ENCODE measurements around the gene EXD3.
A peak's percentile ranks its signal among the peaks of the same experiment; 100 is the strongest.
"Not testable (repeated sequence)": the region's sequence is repeated elsewhere in the genome, so short reads cannot be mapped to it uniquely, and the experiment has no call there.

EXD3 gene

DNA sequence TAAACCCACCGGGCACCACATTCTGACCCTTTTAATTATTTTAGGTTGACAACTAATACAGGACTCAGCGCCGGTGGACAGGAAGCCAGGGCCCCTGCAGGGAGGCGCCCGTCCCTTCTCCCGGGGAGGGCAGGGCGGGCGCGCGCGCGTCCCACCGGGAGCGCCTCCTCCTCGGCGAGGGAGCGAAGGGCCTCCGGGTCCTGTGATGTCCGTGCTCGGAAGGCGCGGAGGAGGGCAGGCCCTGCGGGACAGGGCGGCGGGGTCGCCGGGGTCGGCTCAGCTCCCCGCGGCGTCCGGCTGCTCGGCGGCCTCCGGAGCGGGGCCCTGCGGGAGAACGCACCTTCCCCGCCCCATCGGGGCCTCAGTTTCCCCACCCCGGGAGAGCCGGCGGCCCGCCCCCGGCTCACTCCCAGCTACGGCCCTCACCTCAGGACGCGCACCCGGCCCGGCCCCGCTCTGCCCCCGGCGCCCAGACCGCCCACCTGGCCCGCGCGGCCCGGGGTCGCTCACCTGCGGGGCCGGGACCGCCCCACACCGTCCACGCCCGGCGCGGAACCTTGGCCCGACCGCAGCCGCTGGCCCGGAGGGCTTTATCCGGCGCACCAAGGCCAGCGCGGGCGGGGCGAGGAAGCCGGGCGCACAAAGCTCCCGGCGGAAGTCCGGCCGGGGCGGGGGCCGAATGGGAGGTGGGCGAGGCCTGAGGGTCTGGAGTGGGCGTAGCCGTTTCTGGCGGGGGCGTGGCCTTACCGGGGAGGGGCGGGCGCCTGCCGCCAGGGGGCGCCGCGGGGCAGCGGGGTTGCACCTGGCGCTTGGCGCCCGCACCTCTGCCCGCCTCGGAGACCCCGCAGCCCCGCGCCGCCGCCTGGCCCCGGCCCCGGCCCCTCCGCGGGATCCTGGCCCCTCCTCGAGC, at the start of gene EXD3, which contains the start of gene NOXA1:
TSS of gene EXD3 (minus strand) at position 559 of the 910 bp plus-strand sequence. CDS start 27,805 bp downstream, outside the sequence.
TSS of gene NOXA1 (plus strand) at position 790 of the 910 bp plus-strand sequence. CDS start 137 bp downstream, outside the sequence.
- peak; percentile 97 for DNase-seq (ENCODE audit: low spot score)

- DNase-seq (ENCODE audit: low spot score) = no peak
Measured at GRCh38 chr9:137470785-137471184, 47.8 kb upstream of the EXD3 start.

GRCh38 chr9:137467896-137468295, 44.9 kb upstream of the EXD3 start:
- no peak for DNase-seq (ENCODE audit: low spot score)

DNA sequence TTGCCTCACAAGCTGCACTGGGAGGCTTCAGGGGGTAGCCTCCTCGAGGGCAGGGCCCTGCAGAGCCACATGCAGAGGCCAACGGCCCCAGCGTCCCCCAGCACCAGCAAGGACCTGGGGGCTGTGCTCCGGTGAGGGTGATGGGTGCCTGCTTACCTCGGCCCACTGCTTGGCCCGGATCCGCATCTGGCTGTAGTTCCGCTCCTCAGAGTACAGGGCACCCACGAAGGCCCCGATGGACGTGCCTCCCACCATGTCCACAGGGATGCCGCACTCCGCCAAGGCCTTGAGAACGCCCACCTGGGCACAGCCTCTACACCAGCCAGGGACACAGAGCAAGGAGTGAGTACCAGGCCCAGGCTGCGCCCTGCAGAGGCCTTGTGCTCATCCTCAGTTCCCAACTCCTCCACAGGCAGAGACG, 44.2 kb upstream of the EXD3 start:
- DNase-seq (ENCODE audit: low spot score) = no peak

- not testable (repeated sequence) for DNase-seq (ENCODE audit: low spot score)
Measured at GRCh38 chr9:137466389-137467085, 43.6 kb upstream of the EXD3 start.

DNA sequence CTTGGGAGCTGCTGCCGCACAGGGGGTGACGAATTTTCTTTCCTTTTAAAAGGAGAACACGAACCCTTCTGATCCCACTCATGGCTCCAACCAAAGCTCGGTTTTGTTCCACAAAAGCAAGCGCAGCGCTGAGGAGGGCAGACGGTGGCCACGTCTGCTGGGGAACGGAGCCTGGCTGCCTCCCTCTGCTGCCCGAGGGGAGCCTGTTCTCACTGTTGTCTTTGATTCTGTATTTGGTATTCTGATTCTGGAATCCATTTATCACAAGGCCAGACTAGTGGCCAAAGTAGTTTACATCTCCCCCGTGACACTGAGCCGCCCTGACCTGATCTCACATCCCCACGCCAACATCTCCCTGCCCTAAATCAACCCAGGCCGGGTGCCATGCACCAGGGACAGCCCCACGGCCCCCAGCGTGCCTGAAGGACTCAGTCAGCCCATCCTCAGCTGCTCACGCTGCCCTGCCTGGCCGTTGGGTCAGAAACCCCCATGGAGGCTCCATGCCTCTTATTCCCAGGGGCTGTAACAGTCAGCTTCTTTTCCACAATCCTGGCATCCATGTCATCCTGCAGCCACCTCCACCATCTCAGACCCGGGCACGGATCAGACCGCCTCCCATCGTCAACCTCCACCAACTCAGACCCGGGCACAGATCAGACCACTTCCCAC, 42.9 kb upstream of the EXD3 start:
- no peak for DNase-seq (ENCODE audit: low spot score)

GRCh38 chr9:137465000-137465719, 42.2 kb upstream of the EXD3 start:
- no peak for DNase-seq (ENCODE audit: low spot score)

DNA sequence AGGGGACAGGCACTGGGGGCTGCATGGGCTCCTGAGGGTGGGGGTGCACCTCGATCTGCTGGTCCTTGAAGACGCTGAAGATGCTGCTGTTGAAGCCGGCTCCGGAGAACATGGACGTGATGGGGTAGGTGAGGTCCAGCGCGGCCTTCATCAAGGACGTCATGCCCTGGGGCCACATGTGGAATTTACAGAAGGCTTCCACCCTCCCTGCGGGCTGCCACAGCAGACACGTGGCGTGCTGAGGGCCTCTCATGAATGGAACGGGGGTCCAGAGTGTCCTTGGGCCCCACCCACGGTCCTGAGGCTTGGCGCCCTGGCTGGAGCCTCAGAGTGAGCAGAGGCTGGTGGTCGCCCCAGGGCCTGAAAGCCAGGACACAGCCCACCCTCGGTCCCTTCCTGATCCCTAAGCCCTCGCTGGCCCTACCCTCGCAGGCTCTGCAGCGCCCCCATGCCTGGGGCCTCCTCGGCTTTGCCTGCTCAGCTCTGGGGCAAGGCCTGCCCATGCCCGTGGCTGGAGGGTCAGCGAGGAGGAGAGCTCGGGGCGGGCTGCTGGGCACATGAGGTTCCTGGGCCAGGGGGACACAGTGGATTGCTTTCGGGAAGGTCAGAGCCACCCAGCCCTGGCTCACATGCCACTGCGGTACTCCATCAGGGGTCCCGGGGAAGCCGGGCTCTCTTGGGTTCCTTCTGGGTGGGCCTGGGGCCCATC, 41.5 kb upstream of the EXD3 start:
- no peak for DNase-seq (ENCODE audit: low spot score)

DNA sequence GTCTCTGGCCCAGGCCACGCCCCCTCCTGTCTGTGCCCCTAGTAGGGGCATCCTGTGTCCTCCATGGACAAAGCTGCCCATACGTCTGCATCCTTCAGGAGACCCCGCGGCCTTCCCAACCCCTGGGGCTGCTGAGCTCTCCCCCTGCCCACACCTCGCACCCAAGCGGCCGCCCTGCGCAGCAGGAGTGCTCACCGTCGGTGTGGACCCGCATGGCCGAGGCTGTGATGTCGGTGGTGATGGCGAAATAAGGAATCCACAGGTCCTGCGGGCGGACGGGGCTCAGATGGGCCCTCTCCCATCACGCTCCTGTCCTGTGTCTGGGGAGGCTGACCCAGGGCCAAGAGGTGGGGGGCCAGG, 40.9 kb upstream of the EXD3 start:
- no peak for DNase-seq (ENCODE audit: low spot score)

DNA sequence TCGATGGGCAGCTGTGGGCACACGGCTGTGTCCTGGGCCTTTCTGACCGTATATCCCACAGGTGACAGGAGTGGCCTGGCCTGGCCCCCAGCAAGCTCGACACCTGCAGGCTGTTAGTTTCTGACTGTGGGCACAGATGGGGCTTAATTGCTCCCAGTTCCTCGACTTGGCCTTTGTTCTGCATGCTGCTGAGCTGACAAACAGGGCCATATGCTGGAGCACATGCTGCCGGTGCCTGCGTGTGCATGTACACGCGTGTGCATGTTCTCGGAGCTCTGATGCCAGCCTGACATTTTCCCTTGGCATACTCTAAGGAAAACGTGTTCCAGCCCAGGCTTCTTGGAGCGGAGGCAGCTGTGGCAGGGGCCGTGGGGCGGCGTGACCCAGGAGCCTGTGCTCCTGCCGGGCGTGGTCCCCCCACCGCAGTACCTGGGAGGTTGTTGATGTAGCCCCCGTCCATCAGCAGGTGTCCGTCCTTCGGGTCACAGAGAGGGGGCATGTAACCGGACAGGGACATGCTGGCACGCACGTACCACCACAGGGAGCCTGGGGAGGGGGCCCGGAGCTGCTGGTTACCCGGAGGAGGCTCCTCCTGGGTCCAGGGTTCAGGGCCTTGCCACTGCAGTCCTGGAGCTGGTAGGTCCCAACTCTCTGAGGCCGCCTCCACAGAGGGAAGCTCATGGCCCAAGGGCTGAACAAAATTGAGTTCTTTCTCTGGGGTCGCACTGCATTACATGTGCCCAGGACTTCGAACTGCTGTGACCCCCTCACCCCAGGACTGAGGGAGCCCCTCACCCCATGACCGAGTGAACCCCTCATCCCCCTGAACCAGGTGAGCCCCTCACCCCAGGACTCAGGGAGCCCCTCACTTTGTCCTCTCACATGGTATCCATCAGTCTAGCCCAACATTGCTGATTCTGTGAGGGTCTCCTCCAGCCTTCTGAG, 40.3 kb upstream of the EXD3 start:
- DNase-seq (ENCODE audit: low spot score) = no peak

- DNase-seq (ENCODE audit: low spot score) = no peak
Measured at GRCh38 chr9:137462396-137462985, 39.5 kb upstream of the EXD3 start.

GRCh38 chr9:137461663-137462395, 38.9 kb upstream of the EXD3 start:
- peak; percentile 83 for DNase-seq (ENCODE audit: low spot score)

DNA sequence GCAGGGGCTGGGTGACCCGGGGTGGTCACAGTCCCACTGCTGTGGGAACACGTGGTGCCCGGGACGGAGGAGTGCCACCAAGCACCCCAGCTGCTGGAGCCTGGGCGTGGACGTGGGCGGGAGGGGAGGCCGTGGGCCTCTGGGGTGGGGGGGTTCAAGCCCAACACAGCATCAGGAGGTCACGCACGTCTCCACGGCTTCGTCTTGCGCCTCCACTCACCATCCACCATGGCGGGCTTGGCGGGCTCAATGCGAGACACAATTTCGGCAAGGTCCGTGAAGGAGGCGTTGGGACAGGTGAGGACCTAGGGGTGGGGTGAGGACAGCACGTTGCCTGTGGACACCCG, 38.3 kb upstream of the EXD3 start:
- no peak for DNase-seq (ENCODE audit: low spot score)

DNA sequence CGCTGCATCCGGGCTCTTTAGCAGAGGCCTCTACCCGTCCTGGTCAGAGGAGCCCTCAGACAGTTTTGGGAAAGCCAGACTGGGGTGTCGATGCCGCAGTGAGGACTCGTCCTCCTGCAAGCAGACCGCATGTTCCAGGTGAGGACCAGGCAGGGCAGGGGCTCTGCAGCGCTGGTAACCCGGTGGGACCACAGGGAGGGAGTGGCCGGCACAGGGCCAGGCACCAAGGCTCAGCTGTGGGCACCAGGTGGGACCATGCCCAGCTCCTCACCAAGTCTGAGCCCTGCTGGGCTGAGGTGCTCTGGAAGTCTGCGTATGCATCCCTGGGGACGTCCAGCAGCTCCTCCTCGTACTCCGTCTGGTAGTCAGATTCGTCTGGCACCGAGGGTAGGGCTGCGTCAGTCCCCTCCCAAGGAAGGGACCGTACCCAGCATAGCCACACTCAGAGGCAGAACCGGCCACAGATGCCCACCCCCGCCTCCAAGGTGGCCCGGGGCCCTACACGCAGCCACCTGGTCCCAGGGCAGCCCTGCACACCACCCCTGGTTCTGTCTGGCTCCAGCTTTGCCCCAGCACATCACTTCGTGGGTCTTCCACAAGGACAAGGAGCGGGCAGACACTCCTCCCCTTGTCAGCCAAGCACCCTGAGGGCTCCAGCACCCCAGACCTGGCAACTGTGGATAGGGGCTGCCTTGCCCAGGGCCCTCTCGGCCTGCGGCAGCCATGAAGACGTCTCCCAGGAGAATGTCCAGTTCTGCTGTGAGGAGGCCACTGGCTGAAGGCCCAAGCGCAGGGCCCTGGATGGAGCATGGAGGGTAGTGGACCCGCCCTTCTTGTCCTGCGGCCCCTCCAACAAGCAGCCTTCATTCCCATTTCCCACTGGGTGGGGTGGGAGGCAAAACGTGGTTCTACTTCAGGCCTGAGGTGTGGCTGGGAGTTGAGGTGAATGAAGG, 37.7 kb upstream of the EXD3 start:
- no peak for DNase-seq (ENCODE audit: low spot score)

DNA sequence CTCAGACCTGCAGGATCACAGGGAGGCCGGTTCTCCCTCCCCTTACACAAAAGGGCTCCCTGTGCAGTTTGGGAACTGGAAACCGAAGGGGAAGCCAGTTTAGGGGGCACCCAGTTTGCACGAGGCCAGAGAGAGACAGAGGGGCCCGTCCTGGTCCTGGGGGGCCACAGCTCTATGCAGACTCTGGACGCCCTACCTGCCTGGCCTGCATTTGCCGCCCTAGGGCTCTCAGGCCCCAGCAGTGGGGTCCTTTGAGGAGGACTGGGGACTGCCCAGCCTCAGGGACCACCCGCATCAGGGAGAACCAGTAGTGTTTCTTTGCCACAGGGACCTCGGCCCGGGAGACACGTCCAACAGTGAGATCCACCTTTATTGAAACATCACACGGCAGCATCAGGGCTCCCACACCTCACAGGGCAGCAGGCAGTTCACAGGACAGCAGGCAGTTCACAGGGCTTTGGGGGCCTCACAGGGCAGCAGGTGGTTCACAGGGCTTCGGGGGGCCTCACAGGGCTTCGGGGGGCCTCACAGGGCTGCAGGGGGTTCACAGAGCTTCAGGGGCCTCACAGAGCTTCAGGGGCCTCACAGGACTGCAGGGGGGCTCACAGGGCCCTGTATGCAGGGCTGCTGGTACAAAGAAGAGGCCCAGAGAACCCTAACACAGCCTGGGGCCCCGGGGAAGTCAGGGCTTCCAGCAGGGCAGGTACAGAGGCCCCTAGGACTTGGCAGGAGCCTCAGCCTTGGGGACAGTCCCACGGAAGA, 36.8 kb upstream of the EXD3 start:
- no peak for DNase-seq (ENCODE audit: low spot score)

- peak; percentile 100 for DNase-seq (ENCODE audit: low spot score)
Measured at GRCh38 chr9:137459152-137459600, 36.2 kb upstream of the EXD3 start, which contains the start of gene NSMF. Gene NSMF, minus strand, starts transcription at chr9:137459334. Its CDS starts 232 bp downstream, at chr9:137459102.

Measured in iPS-NIHi11 (cell line).